H1 (cell line): Measurements from ENCODE around the gene ZNF254. TPM values are rescaled to one million over a fixed set of nuclear protein-coding genes. Genes with fewer than 3 reads are reported as not detected.

ENCODE experiments used
- CTCF ChIA-PET: fragments of 300-600 bp; sonication (Branson Sonifier 250); formaldehyde crosslinking; loops from one replicate; lab custom pipeline; 2021; ENCODE audit not compliant: partially characterized antibody; lab: Charles Lee
- POLR2A ChIA-PET: fragments of 300-600 bp; sonication (Branson Sonifier 250); formaldehyde crosslinking; loops from one replicate; lab custom pipeline; 2021; ENCODE audit warnings: inconsistent platforms; ENCODE audit not compliant: partially characterized antibody; lab: Charles Lee
- DNase-seq, 2 experiments: peaks; one replicate each; pipeline versions ENCODE4 v3.0.0 to v3.0.0-alpha.2; 2010 to 2022; ENCODE audit warnings: low spot score in 2 of 2, low read depth in 1 of 2, mixed read lengths in 1 of 2
- FAIRE-seq: peaks from 2 replicates; lab custom pipeline; 2011; peaks lifted over from hg19 to GRCh38; lab: Jason Lieb, UNC
- H2AFZ ChIP-seq: 2 replicates; pipeline ENCODE4 v1.8.1; 2012; ENCODE audit warnings: low read length, inconsistent platforms
- H2AK5ac ChIP-seq: 2 replicates; pipeline ENCODE4 v1.6.1; 2013; ENCODE audit warnings: low read depth, low read length
- H2BK120ac ChIP-seq: replicated peaks from 2 replicates; pipeline ENCODE3; 2013; ENCODE audit warnings: low read depth, low read length, inconsistent platforms
- H2BK12ac ChIP-seq: 2 replicates; pipeline ENCODE4 v1.6.1; 2013; ENCODE audit warnings: low read depth, low read length
- H2BK15ac ChIP-seq: 2 replicates; pipeline ENCODE4 v1.6.1; 2013; ENCODE audit warnings: low read length
- H2BK20ac ChIP-seq: 2 replicates; pipeline ENCODE4 v1.6.1; 2013; ENCODE audit warnings: low read length
- H2BK5ac ChIP-seq: 2 replicates; pipeline ENCODE4 v1.6.1; 2013; ENCODE audit warnings: low read depth, low read length
- H3K14ac ChIP-seq: 2 replicates; pipeline ENCODE4 v1.6.1; 2013; ENCODE audit warnings: inconsistent platforms; ENCODE audit not compliant: insufficient read length
- H3K18ac ChIP-seq: 2 replicates; pipeline ENCODE4 v1.6.1; 2013; ENCODE audit warnings: low read length; ENCODE audit errors: extremely low read depth
- H3K23ac ChIP-seq: 2 replicates; pipeline ENCODE4 v1.6.1; 2013; ENCODE audit warnings: inconsistent platforms; ENCODE audit not compliant: insufficient read length
- H3K23me2 ChIP-seq: 2 replicates; pipeline ENCODE4 v1.6.1; 2013; ENCODE audit warnings: low read depth, low read length
- H3K27ac ChIP-seq: 2 replicates; pipeline ENCODE4 v1.6.1; 2011; ENCODE audit warnings: low read depth, low read length, inconsistent platforms
- H3K27me3 ChIP-seq, 4 experiments: replicated peaks in 1 of 4; 1 replicate in 1 of 4; 2 replicates in 3 of 4; pipeline versions ENCODE4 v1.6.1 to v1.8.1; 2011 to 2013; ENCODE audit warnings: low read length in 3 of 4, mild to moderate bottlenecking in 3 of 4, inconsistent platforms in 2 of 4, mixed read lengths in 2 of 4, moderate library complexity in 1 of 4; ENCODE audit not compliant: control insufficient read depth in 3 of 4, insufficient read depth in 3 of 4; ENCODE audit errors: extremely low read depth in 1 of 4
- H3K36me3 ChIP-seq, 4 experiments: 2 replicates each; pipeline versions ENCODE4 v1.6.1 to v1.8.1; 2011 to 2013; ENCODE audit warnings: mild to moderate bottlenecking in 4 of 4, low read length in 3 of 4, moderate library complexity in 2 of 4, control low read depth in 1 of 4, inconsistent platforms in 1 of 4; ENCODE audit not compliant: insufficient read depth in 4 of 4, control insufficient read depth in 2 of 4
- H3K4ac ChIP-seq: replicated peaks from 2 replicates; pipeline ENCODE3; 2013; ENCODE audit warnings: low read length, low read depth, mixed read lengths, inconsistent platforms; ENCODE audit not compliant: insufficient read length
- H3K4me1 ChIP-seq, 4 experiments: replicated peaks in 1 of 4; 1 replicate in 1 of 4; 2 replicates in 3 of 4; pipeline versions ENCODE4 v1.6.1 to v1.8.1; 2011 to 2013; ENCODE audit warnings: low read length in 3 of 4, inconsistent platforms in 2 of 4, mixed read lengths in 1 of 4; ENCODE audit not compliant: insufficient read depth in 4 of 4, control insufficient read depth in 3 of 4
- H3K4me2 ChIP-seq, 2 experiments: 2 replicates each; pipeline versions ENCODE4 v1.6.1 to v1.8.1; 2011 to 2013; ENCODE audit warnings: low read depth in 2 of 2, low read length in 2 of 2, control low read depth in 1 of 2, inconsistent platforms in 1 of 2, mild to moderate bottlenecking in 1 of 2; ENCODE audit not compliant: insufficient read depth in 1 of 2
- H3K4me3 ChIP-seq, 4 experiments: fragments of 200-600, 300-600 bp in 1 of 4; sonication (generic), shearing (Covaris generic), sonication (Bioruptor Twin) in 1 of 4; 2 replicates each; pipeline versions ENCODE4 v1.5.1 to v1.8.1; 2011 to 2016; ENCODE audit warnings: low read length in 4 of 4, low read depth in 3 of 4, control low read depth in 2 of 4, inconsistent platforms in 2 of 4, mild to moderate bottlenecking in 2 of 4, mixed read lengths in 1 of 4, moderate library complexity in 1 of 4; ENCODE audit not compliant: insufficient read depth in 2 of 4; ENCODE audit errors: extremely low read depth in 1 of 4
- H3K56ac ChIP-seq: replicated peaks from 2 replicates; pipeline ENCODE3; 2013; ENCODE audit warnings: low read depth, mild to moderate bottlenecking, mixed read lengths, low read length, inconsistent platforms; ENCODE audit not compliant: insufficient read length
- H3K79me1 ChIP-seq: 2 replicates; pipeline ENCODE4 v1.6.1; 2013; ENCODE audit warnings: low read depth, low read length, control low read depth
- H3K79me2 ChIP-seq, 2 experiments: 2 replicates each; pipeline versions ENCODE4 v1.6.1 to v1.8.1; 2012 to 2013; ENCODE audit warnings: low read length in 2 of 2, mild to moderate bottlenecking in 2 of 2, inconsistent platforms in 1 of 2; ENCODE audit not compliant: insufficient read depth in 2 of 2, control insufficient read depth in 1 of 2
- H3K9ac ChIP-seq, 4 experiments: replicated peaks in 1 of 4; 1 replicate in 1 of 4; 2 replicates in 3 of 4; pipeline versions ENCODE4 v1.6.1 to v1.8.1; 2011 to 2013; ENCODE audit warnings: low read depth in 3 of 4, low read length in 3 of 4, control low read depth in 2 of 4, mild to moderate bottlenecking in 2 of 4, moderate library complexity in 2 of 4, inconsistent platforms in 1 of 4; ENCODE audit errors: extremely low read depth in 1 of 4
- H3K9me3 ChIP-seq, 2 experiments: 2 replicates each; pipeline versions ENCODE4 v1.6.1 to v1.8.1; 2012 to 2013; ENCODE audit warnings: mild to moderate bottlenecking in 2 of 2, moderate library complexity in 2 of 2, control low read depth in 1 of 2, inconsistent platforms in 1 of 2, low read depth in 1 of 2, low read length in 1 of 2, mixed read lengths in 1 of 2; ENCODE audit not compliant: insufficient read depth in 2 of 2
- H4K20me1 ChIP-seq, 2 experiments: replicated peaks in 1 of 2; 2 replicates each; pipeline versions ENCODE3 to v1.8.1; 2011 to 2013; ENCODE audit warnings: inconsistent platforms in 2 of 2, low read length in 2 of 2, mild to moderate bottlenecking in 1 of 2; ENCODE audit not compliant: insufficient read depth in 2 of 2, control insufficient read depth in 1 of 2
- H4K5ac ChIP-seq: 2 replicates; pipeline ENCODE4 v1.6.1; 2013; ENCODE audit warnings: low read length, low read depth, mixed read lengths, inconsistent platforms; ENCODE audit not compliant: insufficient read length
- H4K8ac ChIP-seq: 2 replicates; pipeline ENCODE4 v1.8.0; 2013; ENCODE audit warnings: mild to moderate bottlenecking, moderate library complexity, low read length, inconsistent platforms; ENCODE audit not compliant: insufficient read depth; ENCODE audit errors: extremely low read depth
- H4K91ac ChIP-seq: replicated peaks from 2 replicates; pipeline ENCODE3; 2013; ENCODE audit warnings: low read length, mixed read lengths, inconsistent platforms; ENCODE audit not compliant: insufficient read length
- BRCA1 ChIP-seq: IDR thresholded peaks from 2 replicates; pipeline ENCODE4 v1.6.1; 2012; ENCODE audit warnings: low read depth, low read length, improper control_type of control experiment
- HDAC2 ChIP-seq, 2 experiments: fragments of 300-600 bp in 1 of 2; sonication (generic) in 1 of 2; IDR thresholded peaks; 2 replicates each; pipeline ENCODE4 v1.6.1; 2011 to 2012; ENCODE audit warnings: low read depth in 2 of 2, low read length in 2 of 2, mild to moderate bottlenecking in 2 of 2, moderate library complexity in 2 of 2, borderline replicate concordance in 1 of 2, inconsistent platforms in 1 of 2
- HDAC6 ChIP-seq: IDR thresholded peaks from one replicate; pipeline ENCODE4 v1.7.1; 2012; ENCODE audit warnings: low read depth, mild to moderate bottlenecking, inconsistent platforms, low read length, moderate library complexity
- JUN ChIP-seq: IDR thresholded peaks from 2 replicates; pipeline ENCODE4 v1.6.1; 2011; ENCODE audit warnings: low read depth, mild to moderate bottlenecking, improper control_type of control experiment, low read length
- JUND ChIP-seq: IDR thresholded peaks from 2 replicates; pipeline ENCODE4 v1.6.1; 2011; ENCODE audit warnings: mild to moderate bottlenecking, improper control_type of control experiment, low read length
- MAFK ChIP-seq: IDR thresholded peaks from 2 replicates; pipeline ENCODE4 v1.6.1; 2012; ENCODE audit warnings: low read depth, mild to moderate bottlenecking, improper control_type of control experiment, low read length
- PHF8 ChIP-seq: fragments of 200-600 bp; sonication (generic); conservative IDR thresholded peaks from 2 replicates; pipeline ENCODE4 v1.7.1; 2012; ENCODE audit warnings: low read depth, mild to moderate bottlenecking, inconsistent platforms, low read length, moderate library complexity
- SP2 ChIP-seq: IDR thresholded peaks from 2 replicates; pipeline ENCODE4 v1.6.1; 2012; ENCODE audit warnings: mild to moderate bottlenecking, low read length, inconsistent platforms
- TAF7 ChIP-seq: optimal IDR thresholded peaks from 2 replicates; pipeline ENCODE3; 2011; ENCODE audit warnings: low read depth, mild to moderate bottlenecking, inconsistent platforms, low read length, moderate library complexity, borderline replicate concordance
- TCF12 ChIP-seq: IDR thresholded peaks from 2 replicates; pipeline ENCODE4 v1.6.1; 2011; ENCODE audit warnings: low read depth, mild to moderate bottlenecking, low read length
- USF2 ChIP-seq: IDR thresholded peaks from 2 replicates; pipeline ENCODE4 v1.6.1; 2011; ENCODE audit warnings: low read length, improper control_type of control experiment
- WGBS, 2 experiments: shearing (Covaris generic) in 1 of 2; methylation state at CpG; one replicate each; pipeline versions ENCODE4 v1.1.6 to v1.1.7; 2013 to 2015; ENCODE audit warnings: low lambda C conversion rate in 2 of 2, mixed read lengths in 2 of 2, inconsistent platforms in 1 of 2, low coverage in 1 of 2, missing lambda C conversion rate in 1 of 2; ENCODE audit not compliant: insufficient replicate concordance in 2 of 2, insufficient coverage in 1 of 2, insufficient read length in 1 of 2; ENCODE audit errors: extremely low coverage in 1 of 2, missing lambda C conversion rate in 1 of 2; 5-methylcytosine and 5-hydroxymethylcytosine counted together
- polyA plus RNA-seq, 7 experiments: library from polyadenylated mRNA; depleted of rRNA in 3 of 7; stranded (reverse) in 5 of 7; unstranded in 2 of 7; fragments of >200 nt in 5 of 7; fragments of 200-250 nt in 2 of 7; gene quantifications; 1 replicate in 5 of 7; 2 replicates in 1 of 7; 4 replicates in 1 of 7; pipeline versions ENCODE4 v1.2.1 to v1.2.3, GENCODE V29; 2011 to 2013; ENCODE audit warnings: missing spikeins in 2 of 7, mixed read lengths in 2 of 7
- total RNA-seq: library from RNA; stranded (reverse); fragmentation: NEBNext Ultra II Directional; extraction: Animal tissue kit (Norgen Biotek cat#: 25700); gene quantifications from 2 replicates; pipeline ENCODE4 v1.2.1, GENCODE V29; 2021

The ZNF254 gene
- total and polyA plus RNA-seq, 2 of the 8 experiments (the other 6 are each of a cell fraction or from before 2014, with no cell fraction given), result 4.4 to 22.0 TPM

- H2AFZ ChIP-seq, result no peak overlapping the region
- peaks cover 0 to 3% of the 10 kb centered on the region in 2 experiments for H4K20me1 ChIP-seq
- FAIRE-seq (no peak), DNase-seq (no peak)
- peaks cover 6 to 45% (median 21%) of the 10 kb centered on the region in 4 experiments; a peak in 7 of 8 replicates for H3K36me3 ChIP-seq
- no peak overlapping the region for H3K4me3 ChIP-seq
- no peak overlapping the region for H3K18ac ChIP-seq
- H3K14ac ChIP-seq, result no peak overlapping the region
- H2AK5ac ChIP-seq, result no peak overlapping the region
- WGBS, 2 experiments, result 91% methylated on average over 2 of the region's 2 CpGs; no CpG with 5 or more reads in 1 of the 2 experiments
- H2BK12ac ChIP-seq, result no peak overlapping the region
- H3K27ac ChIP-seq, result no peak overlapping the region
- no peak overlapping the region for H3K23ac ChIP-seq
- H4K8ac ChIP-seq, result no peak overlapping the region
- no peak overlapping the region for H2BK5ac ChIP-seq
- no peak overlapping the region for H2BK20ac ChIP-seq
- no peak overlapping the region for H3K4me2 ChIP-seq
- no peaks in the 10 kb centered on the region for H3K79me1 ChIP-seq
- CTCF ChIA-PET, result no interaction called here
- H3K4ac ChIP-seq, result no peak overlapping the region
- H3K4me1 ChIP-seq, result peaks cover 0 to 7% (median 4%) of the 10 kb centered on the region in 4 experiments; a peak in 3 of 7 replicates
- H4K91ac ChIP-seq, result no peak overlapping the region
- H3K56ac ChIP-seq, result no peak overlapping the region
- H4K5ac ChIP-seq, result no peak overlapping the region
- H3K79me2 ChIP-seq, result no peaks in the 10 kb centered on the region; a peak in 1 of 4 replicates
- H3K27me3 ChIP-seq, result no peaks in the 10 kb centered on the region
- no peak overlapping the region for H2BK15ac ChIP-seq
- peaks cover 3 to 7% of the 10 kb centered on the region in 2 experiments; a peak in 2 of 4 replicates for H3K9me3 ChIP-seq
- no peak overlapping the region for H3K9ac ChIP-seq
- POLR2A ChIA-PET, result interaction anchor here (0.7 to 1.4 kb wide), 3 partner anchors 9 to 16 kb away, joined by 5 to 6 read pairs (median 5); partner anchors contain the start of gene ZNF254
- no peak overlapping the region for H2BK120ac ChIP-seq
- H3K23me2 ChIP-seq, result no peaks in the 10 kb centered on the region
- TF ChIP-seq TAF7, result no peak
- no peak for TF ChIP-seq HDAC6
- no peak for TF ChIP-seq SP2
- TF ChIP-seq BRCA1, result no peak
- no peak for TF ChIP-seq USF2
- no peak for TF ChIP-seq MAFK
- TF ChIP-seq HDAC2 (IDR thresholded peaks at IDR 0.05; ENCODE audit: borderline replicate concordance in 1 of 2, low read depth in 2 of 2, low read length in 2 of 2), result no peak
- no peak for TF ChIP-seq JUN
- TF ChIP-seq TCF12, result no peak
- no peak for TF ChIP-seq JUND
- no peak for TF ChIP-seq PHF8
Observed at GRCh38 chr19:24071078-24071477, 15.9 kb upstream of the ZNF254 start.
